Neural cell (in vitro differentiated cells): ENCODE measurements around the gene ZNF497.

ENCODE experiments used
- EP300 ChIP-seq: fragments of 450-650 bp; conservative IDR thresholded peaks from 2 replicates; pipeline ENCODE4 v1.6.1; 2014; ENCODE audit warnings: antibody characterized with exemption, mild to moderate bottlenecking, moderate library complexity; ENCODE audit not compliant: poor library complexity, severe bottlenecking
- EZH2 ChIP-seq: fragments of 200-600, 300-800 bp; shearing (Covaris generic), sonication (generic); IDR thresholded peaks from 2 replicates; pipeline ENCODE4 v1.6.1; 2014; ENCODE audit warnings: antibody characterized with exemption, low read length, borderline replicate concordance, mild to moderate bottlenecking; ENCODE audit not compliant: insufficient read depth, poor library complexity, severe bottlenecking
- POLR2AphosphoS5 ChIP-seq: IDR thresholded peaks from 2 replicates; pipeline ENCODE4 v1.6.1; 2012
- RAD21 ChIP-seq: fragments of 450-650 bp; conservative IDR thresholded peaks from 2 replicates; pipeline ENCODE4 v1.6.1; 2014; ENCODE audit warnings: antibody characterized with exemption, mild to moderate bottlenecking, moderate library complexity
- SMC3 ChIP-seq: fragments of 450-650 bp; conservative IDR thresholded peaks from 2 replicates; pipeline ENCODE4 v1.6.1; 2014; ENCODE audit warnings: antibody characterized with exemption, mild to moderate bottlenecking, moderate library complexity; ENCODE audit not compliant: poor library complexity
- TAF1 ChIP-seq: IDR thresholded peaks from 2 replicates; pipeline ENCODE4 v1.6.1; 2012; ENCODE audit warnings: low read depth
- TF ChIP-seq, protein P1 (sequence below): fragments of 450-650 bp; IDR thresholded peaks from 2 replicates; pipeline ENCODE4 v1.5.1; 2014; ENCODE audit warnings: antibody characterized with exemption, mild to moderate bottlenecking, moderate library complexity; ENCODE audit not compliant: poor library complexity, severe bottlenecking
- TF ChIP-seq, protein P2 (sequence below): IDR thresholded peaks from 2 replicates; pipeline ENCODE4 v1.6.1; 2012; ENCODE audit warnings: borderline replicate concordance

DNA sequence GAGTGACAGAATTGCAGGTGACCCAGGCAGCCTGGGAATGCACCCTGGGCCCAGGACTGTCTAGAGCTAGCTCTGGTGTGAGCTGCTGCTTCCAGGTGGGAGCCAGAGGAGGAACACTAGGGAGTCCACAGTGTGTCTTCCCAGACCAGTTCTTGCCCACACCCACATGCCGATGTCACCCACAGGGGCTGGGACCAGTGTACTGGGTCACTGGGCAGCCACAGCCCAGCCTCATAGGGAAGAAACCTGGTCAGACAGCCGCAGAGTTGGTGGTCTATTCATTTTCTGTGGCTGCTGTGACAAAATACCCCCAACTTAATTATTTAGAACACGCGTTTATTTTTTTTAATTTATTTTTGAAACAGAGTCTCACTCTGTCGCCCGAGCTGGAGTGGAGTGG lies 36.0 kb upstream of the ZNF497 start:
- TF ChIP-seq, protein P1, sequence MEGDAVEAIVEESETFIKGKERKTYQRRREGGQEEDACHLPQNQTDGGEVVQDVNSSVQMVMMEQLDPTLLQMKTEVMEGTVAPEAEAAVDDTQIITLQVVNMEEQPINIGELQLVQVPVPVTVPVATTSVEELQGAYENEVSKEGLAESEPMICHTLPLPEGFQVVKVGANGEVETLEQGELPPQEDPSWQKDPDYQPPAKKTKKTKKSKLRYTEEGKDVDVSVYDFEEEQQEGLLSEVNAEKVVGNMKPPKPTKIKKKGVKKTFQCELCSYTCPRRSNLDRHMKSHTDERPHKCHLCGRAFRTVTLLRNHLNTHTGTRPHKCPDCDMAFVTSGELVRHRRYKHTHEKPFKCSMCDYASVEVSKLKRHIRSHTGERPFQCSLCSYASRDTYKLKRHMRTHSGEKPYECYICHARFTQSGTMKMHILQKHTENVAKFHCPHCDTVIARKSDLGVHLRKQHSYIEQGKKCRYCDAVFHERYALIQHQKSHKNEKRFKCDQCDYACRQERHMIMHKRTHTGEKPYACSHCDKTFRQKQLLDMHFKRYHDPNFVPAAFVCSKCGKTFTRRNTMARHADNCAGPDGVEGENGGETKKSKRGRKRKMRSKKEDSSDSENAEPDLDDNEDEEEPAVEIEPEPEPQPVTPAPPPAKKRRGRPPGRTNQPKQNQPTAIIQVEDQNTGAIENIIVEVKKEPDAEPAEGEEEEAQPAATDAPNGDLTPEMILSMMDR = no peak
- TF ChIP-seq EP300 (no peak), RAD21 (no peak), EZH2 (no peak), POLR2AphosphoS5 (no peak), TAF1 (no peak), SMC3 (no peak)
- TF ChIP-seq, protein P2, sequence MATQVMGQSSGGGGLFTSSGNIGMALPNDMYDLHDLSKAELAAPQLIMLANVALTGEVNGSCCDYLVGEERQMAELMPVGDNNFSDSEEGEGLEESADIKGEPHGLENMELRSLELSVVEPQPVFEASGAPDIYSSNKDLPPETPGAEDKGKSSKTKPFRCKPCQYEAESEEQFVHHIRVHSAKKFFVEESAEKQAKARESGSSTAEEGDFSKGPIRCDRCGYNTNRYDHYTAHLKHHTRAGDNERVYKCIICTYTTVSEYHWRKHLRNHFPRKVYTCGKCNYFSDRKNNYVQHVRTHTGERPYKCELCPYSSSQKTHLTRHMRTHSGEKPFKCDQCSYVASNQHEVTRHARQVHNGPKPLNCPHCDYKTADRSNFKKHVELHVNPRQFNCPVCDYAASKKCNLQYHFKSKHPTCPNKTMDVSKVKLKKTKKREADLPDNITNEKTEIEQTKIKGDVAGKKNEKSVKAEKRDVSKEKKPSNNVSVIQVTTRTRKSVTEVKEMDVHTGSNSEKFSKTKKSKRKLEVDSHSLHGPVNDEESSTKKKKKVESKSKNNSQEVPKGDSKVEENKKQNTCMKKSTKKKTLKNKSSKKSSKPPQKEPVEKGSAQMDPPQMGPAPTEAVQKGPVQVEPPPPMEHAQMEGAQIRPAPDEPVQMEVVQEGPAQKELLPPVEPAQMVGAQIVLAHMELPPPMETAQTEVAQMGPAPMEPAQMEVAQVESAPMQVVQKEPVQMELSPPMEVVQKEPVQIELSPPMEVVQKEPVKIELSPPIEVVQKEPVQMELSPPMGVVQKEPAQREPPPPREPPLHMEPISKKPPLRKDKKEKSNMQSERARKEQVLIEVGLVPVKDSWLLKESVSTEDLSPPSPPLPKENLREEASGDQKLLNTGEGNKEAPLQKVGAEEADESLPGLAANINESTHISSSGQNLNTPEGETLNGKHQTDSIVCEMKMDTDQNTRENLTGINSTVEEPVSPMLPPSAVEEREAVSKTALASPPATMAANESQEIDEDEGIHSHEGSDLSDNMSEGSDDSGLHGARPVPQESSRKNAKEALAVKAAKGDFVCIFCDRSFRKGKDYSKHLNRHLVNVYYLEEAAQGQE = no peak
